GM19099 (cell line): ENCODE results near the gene SLC24A4.

Experiments
- POLR2A ChIP-seq: IDR thresholded peaks from 3 replicates; pipeline ENCODE4 v1.6.1; 2011; ENCODE audit warnings: low read depth; ENCODE audit not compliant: insufficient read length; ENCODE audit errors: extremely low read depth

The SLC24A4 gene

DNA sequence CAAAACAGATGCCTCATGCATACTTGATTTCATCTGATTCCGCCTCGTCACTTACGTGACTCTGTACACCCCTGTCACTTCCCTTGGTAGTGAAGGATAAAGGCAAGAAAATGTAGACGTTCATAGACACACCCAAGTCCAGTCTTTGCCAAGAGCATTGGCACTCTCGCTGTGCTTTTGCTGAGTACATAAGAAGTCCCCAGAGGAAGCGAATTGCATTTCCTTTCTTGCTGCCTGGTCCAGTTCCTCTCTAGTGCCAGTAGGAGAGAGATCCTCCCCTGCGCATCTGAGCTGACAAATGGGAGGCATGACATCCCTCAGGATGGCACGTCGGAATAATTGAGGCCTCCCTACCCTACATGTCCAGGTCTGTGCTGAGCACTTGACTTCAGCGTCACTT lies 169.3 kb downstream of the SLC24A4 start:
- TF ChIP-seq POLR2A = no peak

DNA sequence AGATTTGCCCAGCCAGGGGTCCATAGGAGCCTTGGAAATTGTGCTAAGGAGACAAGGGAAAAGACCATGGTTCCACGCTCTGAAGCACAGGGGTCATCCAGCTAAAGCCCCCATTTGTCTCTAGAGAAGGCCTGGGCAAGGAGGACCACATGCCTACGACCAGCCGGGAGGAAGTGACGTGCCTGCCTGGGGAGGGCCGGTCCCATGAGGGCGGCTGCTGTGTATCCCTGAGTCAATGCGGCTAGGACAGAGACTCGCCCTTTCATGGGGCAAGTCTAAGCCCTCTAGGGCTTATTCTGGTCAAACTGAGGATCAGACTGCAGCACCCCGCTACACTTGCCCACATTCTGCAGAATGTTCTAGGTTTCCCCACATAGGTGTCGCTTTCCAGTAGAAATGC lies 170.1 kb downstream of the SLC24A4 start:
- no peak for TF ChIP-seq POLR2A

DNA sequence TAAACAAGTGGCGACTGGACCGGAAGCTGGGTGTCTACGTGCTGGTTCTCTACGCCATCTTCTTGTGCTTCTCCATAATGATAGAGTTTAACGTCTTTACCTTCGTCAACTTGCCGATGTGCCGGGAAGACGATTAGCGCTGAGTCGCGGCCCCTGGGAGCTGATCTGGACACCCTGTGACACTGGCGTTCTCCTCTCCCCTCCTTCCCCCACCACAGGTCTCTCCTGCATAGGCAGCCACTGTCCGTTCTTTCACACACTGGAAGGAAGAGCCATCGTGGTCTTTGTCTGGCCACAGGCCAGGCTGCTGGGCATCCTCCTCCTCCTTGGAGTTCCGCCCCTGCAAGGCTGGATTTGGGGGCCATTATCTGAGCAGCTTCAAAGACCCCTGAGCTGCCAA lies 170.5 kb downstream of the SLC24A4 start:
- no peak for TF ChIP-seq POLR2A

DNA sequence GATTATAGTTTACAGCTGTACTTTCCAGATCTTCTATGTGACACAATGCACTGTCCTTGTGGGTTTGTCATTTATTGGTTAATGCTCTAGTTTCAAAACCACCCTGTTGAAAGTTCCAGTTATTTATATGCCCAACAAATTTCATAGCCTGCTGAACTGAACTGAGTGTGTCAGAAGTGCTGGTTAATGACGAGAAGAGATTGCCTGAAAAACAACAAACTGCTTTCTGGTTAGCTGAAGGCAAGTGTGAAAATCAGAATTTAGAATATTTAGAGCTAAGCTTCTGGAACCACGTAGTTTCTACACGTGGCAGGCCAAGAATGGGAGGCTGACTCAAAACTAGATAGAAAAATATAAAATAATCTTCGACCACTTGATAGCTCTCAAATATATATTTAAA lies 171.5 kb downstream of the SLC24A4 start:
- no peak for TF ChIP-seq POLR2A

DNA sequence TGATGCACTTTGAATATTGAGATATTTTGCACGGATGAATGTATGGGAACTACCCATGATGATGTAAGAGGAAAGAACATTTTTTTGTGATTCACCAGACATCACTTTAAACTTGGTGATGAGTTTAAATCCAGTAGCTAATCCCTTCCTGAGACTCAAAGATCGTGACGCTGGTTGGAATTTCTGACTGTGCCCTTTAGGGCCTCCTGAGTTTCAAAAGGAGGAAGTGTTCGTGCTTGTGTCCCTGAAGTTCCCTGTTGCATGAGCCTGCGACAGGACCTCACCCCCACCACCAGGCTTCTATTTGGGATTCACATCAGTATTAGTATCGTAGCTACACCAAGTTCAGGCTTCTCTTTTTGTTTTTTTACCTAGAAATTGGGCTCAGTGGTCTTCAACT lies 172.1 kb downstream of the SLC24A4 start:
- no peak for TF ChIP-seq POLR2A

DNA sequence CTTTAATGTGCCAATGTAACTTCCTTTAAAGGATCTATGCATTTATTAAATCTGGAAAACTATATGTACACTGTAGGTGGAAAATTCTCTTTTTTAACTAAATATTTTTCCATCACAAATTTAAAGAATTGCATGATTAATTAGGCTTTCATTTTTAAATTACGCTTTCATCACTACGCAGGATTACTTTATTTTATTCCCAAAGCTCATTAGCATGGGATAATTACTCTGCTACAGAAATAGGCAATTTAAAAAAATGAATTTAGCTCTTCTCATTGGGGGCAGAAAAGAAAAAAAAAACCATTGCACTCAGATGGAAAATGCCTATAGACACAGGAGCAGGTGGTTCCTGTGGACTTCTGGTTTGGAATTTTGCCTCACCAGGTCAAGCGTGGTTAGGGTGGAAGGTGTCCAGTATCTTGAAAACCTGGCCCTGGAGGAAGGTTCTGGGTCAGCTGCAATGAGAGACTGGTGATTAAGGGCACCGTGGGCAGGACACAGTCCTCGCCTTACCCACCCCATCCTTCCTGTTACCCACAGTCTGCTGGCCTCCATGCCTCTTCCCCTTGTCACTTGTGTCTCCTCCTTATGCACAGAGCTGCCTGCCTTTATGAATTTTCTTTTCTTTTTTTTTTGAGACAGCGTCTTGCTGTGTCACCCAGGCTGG lies 173.4 kb downstream of the SLC24A4 start:
- TF ChIP-seq POLR2A = no peak

DNA sequence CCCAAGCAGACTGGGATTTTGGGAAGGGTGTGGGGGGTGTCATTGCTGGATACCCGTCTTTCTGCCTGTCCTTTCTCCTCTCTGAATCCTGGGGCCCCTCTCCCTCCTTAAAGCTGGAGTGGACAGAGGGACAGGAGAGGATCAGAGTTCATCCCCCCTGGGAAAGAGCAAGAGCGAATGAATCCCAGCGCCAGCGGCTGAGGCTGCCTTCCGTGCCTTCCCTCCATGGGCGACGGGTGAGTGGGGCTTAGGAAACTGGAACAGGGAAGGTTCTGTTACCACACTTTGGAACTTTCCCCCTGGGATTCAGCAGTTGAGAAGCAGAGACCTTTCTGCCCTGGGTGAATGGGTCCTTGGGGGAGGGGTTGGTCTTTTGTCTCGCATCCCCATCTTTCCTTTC lies 174.4 kb downstream of the SLC24A4 start:
- no peak for TF ChIP-seq POLR2A

DNA sequence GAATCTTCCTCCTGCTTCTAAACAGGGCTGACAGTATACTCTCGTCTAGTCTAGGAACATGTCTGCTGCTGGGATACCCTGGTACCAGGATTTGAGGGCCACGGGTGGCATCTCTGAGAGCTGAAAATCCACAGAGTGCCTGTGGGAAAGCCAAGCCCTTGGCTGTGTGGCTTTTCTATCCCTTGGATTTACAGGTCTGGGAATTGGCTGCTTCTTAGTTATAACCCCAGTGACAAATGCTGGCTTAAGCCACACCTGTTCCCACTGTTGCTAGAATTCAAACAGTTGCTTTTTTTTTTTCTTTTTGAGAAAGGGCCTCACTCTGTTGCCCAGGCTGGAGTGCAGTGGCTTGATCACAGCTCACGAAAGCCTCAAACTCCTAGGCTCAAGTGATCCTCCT lies 176.3 kb downstream of the SLC24A4 start:
- TF ChIP-seq POLR2A = no peak

DNA sequence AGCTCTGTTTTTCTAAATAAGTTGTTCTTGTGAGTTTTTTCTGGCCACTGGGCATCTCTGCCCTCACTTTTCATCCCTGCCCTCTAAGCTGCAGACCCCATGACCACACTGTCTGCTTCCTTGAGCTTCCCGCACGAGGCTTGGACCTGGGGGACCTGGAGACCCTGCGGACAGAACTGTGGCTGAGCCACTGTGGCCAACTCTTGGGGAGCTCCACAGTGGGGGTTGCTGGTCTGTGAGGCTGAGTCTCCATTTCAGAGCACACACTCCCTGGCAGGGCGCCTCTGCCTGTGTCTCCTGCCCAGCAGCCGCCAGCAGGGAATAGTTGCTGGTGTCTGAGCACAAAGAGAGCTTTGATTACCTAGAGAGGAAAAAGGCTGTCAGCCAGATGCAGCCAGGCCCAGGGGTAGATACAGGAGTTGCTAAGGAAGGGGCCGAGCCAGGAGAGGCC lies 177.6 kb downstream of the SLC24A4 start:
- TF ChIP-seq POLR2A = no peak

DNA sequence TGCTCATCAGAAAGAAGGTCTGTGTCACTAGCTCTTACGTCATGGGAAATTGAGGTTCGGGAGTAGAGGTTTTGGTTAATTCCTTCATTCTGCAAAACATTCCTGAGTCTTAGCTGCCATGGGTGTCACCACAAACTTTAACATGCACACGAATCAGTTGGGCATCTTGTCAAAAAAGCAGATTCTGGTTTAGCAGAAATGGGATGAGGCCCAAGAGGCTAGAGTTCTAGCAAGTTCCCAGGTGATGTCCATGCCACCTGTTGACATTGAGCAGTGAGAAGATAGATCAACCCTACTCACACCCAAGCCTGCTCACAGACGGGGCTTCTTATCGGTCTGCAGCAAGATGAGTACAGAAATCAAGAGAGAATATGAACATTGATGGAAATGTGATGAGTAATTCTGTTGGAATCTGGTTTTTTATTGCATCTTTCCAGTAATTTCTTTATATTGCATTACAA lies 179.0 kb downstream of the SLC24A4 start:
- TF ChIP-seq POLR2A = no peak

DNA sequence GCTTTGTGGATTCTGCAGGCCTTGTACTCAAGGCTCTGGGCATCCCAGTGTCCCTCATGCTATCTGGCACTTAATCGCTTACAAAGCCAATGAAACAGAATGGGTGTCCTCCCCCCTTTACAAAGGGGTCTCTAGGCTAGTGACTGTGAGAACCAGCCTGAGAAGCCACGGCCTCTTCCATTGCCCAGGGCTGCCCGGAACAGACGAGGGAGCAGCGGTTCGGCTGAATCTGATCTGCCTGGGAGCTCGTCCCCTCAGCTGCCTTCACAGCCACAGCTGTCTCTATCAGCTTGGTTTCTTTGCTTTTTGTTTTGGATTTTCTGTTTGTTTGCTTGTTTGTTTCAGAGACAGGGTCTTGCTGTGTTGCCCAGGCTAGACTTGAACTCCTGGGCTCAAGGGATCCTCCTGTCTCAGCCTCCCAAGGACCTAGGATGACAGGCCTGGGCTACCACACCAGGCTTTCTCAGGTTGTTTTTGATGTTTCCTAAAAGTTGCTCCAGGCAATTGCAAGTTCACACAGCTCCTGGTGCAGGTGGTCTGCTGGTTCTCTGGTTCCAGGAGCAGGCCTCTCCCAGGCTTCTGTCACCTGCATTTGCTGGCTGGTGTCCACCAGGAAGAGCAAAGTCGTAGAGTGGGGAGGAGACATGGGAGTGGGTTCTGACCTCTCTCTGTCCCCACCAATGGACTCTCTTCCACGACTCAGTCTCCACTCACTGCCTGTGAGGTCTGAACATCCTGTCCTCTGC lies 179.7 kb downstream of the SLC24A4 start:
- TF ChIP-seq POLR2A = no peak

DNA sequence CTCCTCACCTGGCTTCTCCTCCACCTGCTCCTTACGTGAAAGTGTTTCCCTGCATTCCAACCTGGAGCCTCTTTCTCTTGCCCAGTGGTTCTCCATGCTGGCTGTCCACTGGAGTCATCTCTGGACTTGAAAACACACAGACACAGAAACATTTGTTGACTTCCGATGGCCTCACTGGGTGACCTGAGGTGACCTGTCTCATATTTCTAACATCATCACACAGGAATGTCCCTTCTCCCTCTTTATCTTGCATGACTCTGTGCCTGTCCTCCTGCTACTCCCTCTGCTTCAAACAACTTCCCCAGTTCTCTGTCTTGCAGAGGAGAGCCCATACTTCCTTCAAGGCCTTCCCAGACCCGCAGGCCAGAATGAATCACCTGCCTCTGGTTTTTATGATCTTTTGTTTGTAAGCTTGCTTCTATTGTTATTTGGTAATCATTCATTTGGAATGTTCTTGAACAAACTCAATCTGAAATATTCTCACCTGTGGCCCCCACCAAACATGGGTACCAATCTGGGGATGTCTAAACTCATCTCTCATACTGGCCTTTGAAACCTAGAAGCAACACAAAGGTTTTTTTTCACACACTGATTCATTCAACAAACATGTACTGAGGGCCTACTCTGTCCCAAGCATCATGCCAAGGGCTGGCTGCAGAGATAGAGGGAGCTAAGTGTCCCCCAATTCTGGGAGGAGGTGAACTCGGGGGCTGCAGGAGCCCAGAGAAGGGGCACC lies 181.0 kb downstream of the SLC24A4 start:
- no peak for TF ChIP-seq POLR2A

DNA sequence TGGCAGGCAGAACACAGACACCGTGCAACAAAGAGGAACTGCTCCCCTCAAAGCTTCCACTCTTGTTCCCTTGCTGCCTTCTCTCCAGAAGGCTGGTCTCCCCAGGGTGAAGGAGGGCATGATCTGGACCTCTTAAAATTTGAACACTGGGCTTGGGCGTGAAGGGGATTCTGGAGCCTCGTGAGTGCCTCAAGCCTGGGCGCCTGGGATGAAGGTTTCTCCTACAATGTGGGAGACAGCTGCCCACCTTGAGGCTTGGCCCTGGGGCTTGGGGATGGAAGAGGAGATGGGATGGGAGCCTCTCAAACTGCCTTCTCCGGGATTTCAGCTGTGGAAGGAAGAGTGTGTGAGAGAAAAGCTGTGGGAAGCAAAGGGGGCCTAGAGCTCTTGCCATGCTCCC lies 182.9 kb downstream of the SLC24A4 start:
- no peak for TF ChIP-seq POLR2A

DNA sequence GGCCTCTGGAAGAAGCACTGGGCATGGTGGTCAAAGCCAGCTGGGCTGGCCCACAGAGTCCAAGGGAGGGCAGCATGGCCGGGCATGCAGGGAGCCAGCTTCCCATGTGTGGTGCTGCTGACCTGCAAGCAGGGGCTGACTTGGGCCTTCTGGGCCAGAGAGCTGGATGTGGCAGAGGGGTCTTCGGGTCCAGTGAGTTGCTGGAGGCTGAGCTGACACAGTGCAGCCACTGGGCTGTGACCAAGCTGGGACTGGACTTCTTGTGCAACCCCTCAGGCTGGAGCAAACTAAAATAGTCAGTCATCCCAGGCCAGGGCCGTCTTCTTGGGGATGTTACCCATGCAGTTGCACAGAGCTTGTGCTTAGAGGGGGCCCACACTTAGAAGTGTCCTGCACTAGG lies 183.3 kb downstream of the SLC24A4 start:
- TF ChIP-seq POLR2A = no peak

DNA sequence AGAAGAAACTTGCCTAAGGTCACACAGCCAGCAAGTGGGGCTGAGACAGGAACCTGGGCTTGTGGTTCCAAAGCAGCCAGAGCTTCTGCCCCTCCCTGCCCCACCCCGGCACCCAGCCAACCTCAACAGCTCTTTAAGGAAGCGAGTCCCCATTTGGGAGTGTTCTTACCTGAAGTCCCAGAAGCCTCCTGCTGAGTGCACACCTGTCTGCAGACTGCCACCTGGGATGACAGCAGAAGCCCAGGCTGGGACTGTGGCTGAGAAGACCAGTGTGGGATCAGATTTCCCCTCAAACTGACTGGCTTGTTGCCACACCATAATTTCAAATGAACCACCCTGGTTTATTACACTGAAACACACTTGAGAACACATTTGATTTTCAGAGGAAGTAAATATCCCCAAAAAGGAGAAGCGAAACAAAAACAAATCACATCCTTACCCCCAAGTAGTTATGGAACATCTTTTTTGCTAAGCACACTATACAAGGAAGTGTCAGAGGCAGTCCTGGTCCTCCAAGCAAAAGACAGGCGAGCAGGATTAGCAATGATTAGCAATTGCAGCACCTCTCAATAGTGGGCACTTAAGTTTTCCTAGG lies 184.3 kb downstream of the SLC24A4 start:
- no peak for TF ChIP-seq POLR2A
